ENCODE measurements around the gene CCL27. TPM values are rescaled to one million over a fixed set of nuclear protein-coding genes. Genes with fewer than 3 reads are reported as not detected.

Gene CCL27
- total and polyA plus RNA-seq, 10 of the 15 experiments (the other 5 are each of a cell fraction or from before 2014, with no cell fraction given) = 0.45 TPM; not detected in 9

DNA sequence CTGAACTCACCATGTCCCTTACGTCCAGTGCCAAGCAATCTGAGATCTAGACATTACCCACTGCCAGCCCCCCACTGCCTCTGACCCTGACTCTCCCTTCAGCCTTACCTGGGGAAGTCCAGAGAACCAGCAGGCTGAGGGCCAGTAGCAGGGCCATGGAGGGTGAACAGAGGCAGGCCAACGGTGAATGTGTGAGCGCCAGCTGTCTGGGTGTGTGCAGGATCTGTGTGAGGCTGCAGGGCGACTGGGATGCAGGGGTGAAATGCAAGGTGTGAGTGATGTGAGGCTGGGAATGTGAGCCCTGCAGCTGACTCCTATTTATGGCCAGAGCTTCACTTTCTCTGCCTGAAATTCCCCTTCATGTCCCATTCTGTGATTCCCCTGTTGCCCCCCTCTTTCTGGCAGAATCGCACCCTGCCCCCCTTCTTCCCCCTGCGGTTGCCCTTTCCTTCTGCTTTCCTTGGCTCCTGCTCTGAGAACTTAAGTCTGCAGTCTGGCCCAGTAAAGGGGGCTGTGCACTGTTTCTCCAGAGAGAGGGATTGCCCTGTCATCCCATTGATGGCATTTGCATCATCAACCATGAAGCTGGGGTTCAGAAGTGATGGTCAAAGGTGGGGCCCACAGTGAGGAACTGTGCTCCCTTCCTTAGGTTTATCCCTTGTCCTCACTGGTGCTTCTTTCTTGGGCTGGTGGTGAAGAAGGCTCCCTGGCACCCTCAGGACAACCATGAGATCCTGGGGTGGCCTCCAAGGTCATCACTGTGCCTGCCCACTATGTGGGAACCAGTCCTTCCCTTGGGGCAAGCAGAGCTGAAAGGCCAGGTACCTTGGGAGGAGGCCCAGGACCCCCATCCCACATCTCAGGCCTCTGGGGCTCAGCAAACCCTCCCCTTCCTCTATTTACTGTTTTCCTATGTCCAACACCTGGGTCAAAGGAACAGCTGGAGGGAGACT lies 28.8 kb upstream of the CCL27 start, which contains the start of gene CCL19:
Gene CCL19, minus strand, starts transcription at position 294 of the 953 bp plus-strand sequence. Its CDS starts 137 bp downstream, at position 157.
- Histone ChIP-seq H3K9ac (ENCODE audit: control insufficient read depth, insufficient read depth, low read length) (no peak within 1 kb of the TSS), H3K4me1 (ENCODE audit: control insufficient read depth, insufficient read depth, low read length) (peaks cover 16% of the 10 kb centered on the region), H3K27me3 (replicated peaks in 1 of 2; ENCODE audit: control insufficient read depth in 2 of 2, insufficient read depth in 2 of 2, low read length in 1 of 2) (no peaks in the 10 kb centered on the region; a peak in 2 of 4 replicates), H2AFZ (ENCODE audit: control insufficient read depth, low read depth, low read length) (no peak within 1 kb of the TSS), H3K36me3 (ENCODE audit: control insufficient read depth in 2 of 2, insufficient read depth in 2 of 2, low read length in 1 of 2) (no peaks in the 10 kb centered on the region), H3K79me2 (ENCODE audit: control insufficient read depth, insufficient read depth, low read length) (no peaks in the 10 kb centered on the region), H3K4me2 (ENCODE audit: control insufficient read depth, insufficient read depth) (peak within 1 kb of the TSS; percentile 31; the same call in 1 of the 2 replicates), H4K20me1 (ENCODE audit: control insufficient read depth, insufficient read depth) (no peaks in the 10 kb centered on the region), H3K27ac (ENCODE audit: control insufficient read depth, insufficient read depth) (no peak within 1 kb of the TSS), H3K9me3 (replicated peaks; ENCODE audit: control insufficient read depth, insufficient read depth, low read length) (no peaks in the 10 kb centered on the region), H3K4me3 (no peak within 1 kb of the TSS)
- ATAC-seq (no peak), FAIRE-seq (no peak), DNase-seq (ENCODE audit: low read depth, low spot score) (no peak)
- ChIA-PET POLR2A (no interaction called here), SMC1A (ENCODE audit: uncharacterized antibody, unreplicated experiment) (no interaction called here), CTCF (interaction anchor here (1.0 to 1.6 kb wide), 2 partner anchors 9 to 11 kb away, joined by 3 to 7 read pairs; no protein-coding TSS in a partner anchor), RAD21 (ENCODE audit: unreplicated experiment) (no interaction called here)
- TF ChIP-seq, protein P1, sequence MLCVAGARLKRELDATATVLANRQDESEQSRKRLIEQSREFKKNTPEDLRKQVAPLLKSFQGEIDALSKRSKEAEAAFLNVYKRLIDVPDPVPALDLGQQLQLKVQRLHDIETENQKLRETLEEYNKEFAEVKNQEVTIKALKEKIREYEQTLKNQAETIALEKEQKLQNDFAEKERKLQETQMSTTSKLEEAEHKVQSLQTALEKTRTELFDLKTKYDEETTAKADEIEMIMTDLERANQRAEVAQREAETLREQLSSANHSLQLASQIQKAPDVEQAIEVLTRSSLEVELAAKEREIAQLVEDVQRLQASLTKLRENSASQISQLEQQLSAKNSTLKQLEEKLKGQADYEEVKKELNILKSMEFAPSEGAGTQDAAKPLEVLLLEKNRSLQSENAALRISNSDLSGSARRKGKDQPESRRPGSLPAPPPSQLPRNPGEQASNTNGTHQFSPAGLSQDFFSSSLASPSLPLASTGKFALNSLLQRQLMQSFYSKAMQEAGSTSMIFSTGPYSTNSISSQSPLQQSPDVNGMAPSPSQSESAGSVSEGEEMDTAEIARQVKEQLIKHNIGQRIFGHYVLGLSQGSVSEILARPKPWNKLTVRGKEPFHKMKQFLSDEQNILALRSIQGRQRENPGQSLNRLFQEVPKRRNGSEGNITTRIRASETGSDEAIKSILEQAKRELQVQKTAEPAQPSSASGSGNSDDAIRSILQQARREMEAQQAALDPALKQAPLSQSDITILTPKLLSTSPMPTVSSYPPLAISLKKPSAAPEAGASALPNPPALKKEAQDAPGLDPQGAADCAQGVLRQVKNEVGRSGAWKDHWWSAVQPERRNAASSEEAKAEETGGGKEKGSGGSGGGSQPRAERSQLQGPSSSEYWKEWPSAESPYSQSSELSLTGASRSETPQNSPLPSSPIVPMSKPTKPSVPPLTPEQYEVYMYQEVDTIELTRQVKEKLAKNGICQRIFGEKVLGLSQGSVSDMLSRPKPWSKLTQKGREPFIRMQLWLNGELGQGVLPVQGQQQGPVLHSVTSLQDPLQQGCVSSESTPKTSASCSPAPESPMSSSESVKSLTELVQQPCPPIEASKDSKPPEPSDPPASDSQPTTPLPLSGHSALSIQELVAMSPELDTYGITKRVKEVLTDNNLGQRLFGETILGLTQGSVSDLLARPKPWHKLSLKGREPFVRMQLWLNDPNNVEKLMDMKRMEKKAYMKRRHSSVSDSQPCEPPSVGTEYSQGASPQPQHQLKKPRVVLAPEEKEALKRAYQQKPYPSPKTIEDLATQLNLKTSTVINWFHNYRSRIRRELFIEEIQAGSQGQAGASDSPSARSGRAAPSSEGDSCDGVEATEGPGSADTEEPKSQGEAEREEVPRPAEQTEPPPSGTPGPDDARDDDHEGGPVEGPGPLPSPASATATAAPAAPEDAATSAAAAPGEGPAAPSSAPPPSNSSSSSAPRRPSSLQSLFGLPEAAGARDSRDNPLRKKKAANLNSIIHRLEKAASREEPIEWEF (IDR thresholded peaks at IDR 0.05; ENCODE audit: insufficient replicate concordance, low read depth, low read length) = no peak
- TF ChIP-seq CEBPB (IDR thresholded peaks at IDR 0.05; ENCODE audit: borderline replicate concordance in 1 of 2, low read depth in 2 of 2, low read length in 2 of 2) (no peak), NFYB (IDR thresholded peaks at IDR 0.05; ENCODE audit: insufficient read depth, low read depth, low read length) (no peak)
- 16% methylated on average over 6 of the region's 6 CpGs for WGBS (ENCODE audit: insufficient coverage, insufficient replicate concordance, low lambda C conversion rate, missing lambda C conversion rate)
- BruUV-seq (replicated peaks) = no TSS peak
- in situ Hi-C loops (cut with MboI) (no loop called here), intact Hi-C loops (cut with micrococcal nuclease; ENCODE audit: unreplicated experiment) (no loop called here)
